COLO668 (cell line): ENCODE results near the gene ZNF519.
"Not testable (repeated sequence)": the region's sequence is repeated elsewhere in the genome, so short reads cannot be mapped to it uniquely, and the experiment has no call there.

Experiments
- DNase-seq: peaks from one replicate; lab custom pipeline; 2025; ENCODE audit not compliant: unreplicated experiment; lab: John Stamatoyannopoulos, UW

The ZNF519 gene

GRCh38 chr18:14132271-14132700 is at the start of gene ZNF519:
ZNF519 (minus strand) TSS chr18:14132435; CDS start chr18:14132277, 158 bp downstream.
- DNase-seq = peak; percentile 93

- peak; percentile 34 for DNase-seq
Measured at GRCh38 chr18:14179306-14179705, 47.1 kb upstream of the ZNF519 start.

- DNase-seq = peak; percentile 88
Measured at GRCh38 chr18:14178321-14179196, 46.3 kb upstream of the ZNF519 start.

GRCh38 chr18:14177540-14178320 is 45.5 kb upstream of the ZNF519 start:
- DNase-seq = not testable (repeated sequence)

GRCh38 chr18:14175404-14175803 is 43.2 kb upstream of the ZNF519 start:
- DNase-seq = not testable (repeated sequence)

- no peak for DNase-seq
Measured at GRCh38 chr18:14174706-14175085, 42.5 kb upstream of the ZNF519 start.

- not testable (repeated sequence) for DNase-seq
Measured at GRCh38 chr18:14174002-14174705, 41.9 kb upstream of the ZNF519 start.

- DNase-seq = not testable (repeated sequence)
Measured at GRCh38 chr18:14173116-14173951, 41.1 kb upstream of the ZNF519 start.

GRCh38 chr18:14172142-14173115 is 40.2 kb upstream of the ZNF519 start:
- not testable (repeated sequence) for DNase-seq

- DNase-seq = not testable (repeated sequence)
Measured at GRCh38 chr18:14171301-14172141, 39.3 kb upstream of the ZNF519 start.

- not testable (repeated sequence) for DNase-seq
Measured at GRCh38 chr18:14170367-14171036, 38.3 kb upstream of the ZNF519 start.

GRCh38 chr18:14162915-14163314 is 30.7 kb upstream of the ZNF519 start:
- not testable (repeated sequence) for DNase-seq

GRCh38 chr18:14151564-14152113 is 19.4 kb upstream of the ZNF519 start:
- DNase-seq = not testable (repeated sequence)

- not testable (repeated sequence) for DNase-seq
Measured at GRCh38 chr18:14150766-14151165, 18.5 kb upstream of the ZNF519 start.

- not testable (repeated sequence) for DNase-seq
Measured at GRCh38 chr18:14149916-14150420, 17.7 kb upstream of the ZNF519 start.

- peak; percentile 24 for DNase-seq
Measured at GRCh38 chr18:14149121-14149850, 17.1 kb upstream of the ZNF519 start.
